ENCODE results near the gene ARID5B.

The ARID5B gene

DNA sequence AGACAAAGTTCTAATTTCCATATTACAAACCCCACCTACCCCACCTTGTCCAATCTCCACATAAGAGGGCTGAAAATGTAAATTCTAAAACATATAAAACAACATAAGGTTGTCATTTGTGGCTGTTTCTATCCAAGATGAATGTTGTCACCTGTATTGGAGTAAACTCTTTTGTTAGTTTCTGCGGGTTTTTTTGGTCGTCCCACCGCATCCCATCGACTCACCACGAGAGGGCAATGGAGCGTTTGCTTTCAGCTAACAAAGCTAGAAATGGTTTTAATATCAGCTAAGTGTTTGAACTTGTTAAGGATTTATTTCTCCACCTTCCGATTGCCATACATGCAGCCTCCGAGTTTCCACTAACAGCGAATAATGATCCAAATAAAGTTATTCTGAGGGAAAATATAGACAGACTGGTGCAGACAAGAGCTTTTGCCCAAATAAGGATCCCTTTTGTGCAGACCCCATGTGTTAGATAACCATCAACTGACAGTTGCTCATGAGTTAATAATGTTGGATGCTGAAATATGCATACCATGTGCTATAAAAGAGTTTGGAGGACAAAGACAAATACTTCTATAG, 137.2 kb downstream of the ARID5B start (continued):
- TF ChIP-seq ZNF311 (tag by site-specific recombination; IDR thresholded peaks at IDR 0.05; ENCODE audit: borderline replicate concordance) (no peak), ZBTB20 (tag by site-specific recombination; IDR thresholded peaks at IDR 0.05) (no peak), ZNF548 (tag by site-specific recombination; IDR thresholded peaks at IDR 0.05) (no peak), ZNF701 (tag by site-specific recombination; IDR thresholded peaks at IDR 0.05) (no peak), ZNF621 (tag by site-specific recombination; IDR thresholded peaks at IDR 0.05) (no peak), PRDM4 (tag by site-specific recombination; IDR thresholded peaks at IDR 0.05) (peak; percentile 93), ZNF555 (tag by site-specific recombination; conservative IDR thresholded peaks at IDR 0.05) (no peak), PATZ1 (tag by site-specific recombination; IDR thresholded peaks at IDR 0.05) (no peak), ZBTB8A (tag by site-specific recombination; IDR thresholded peaks at IDR 0.05) (no peak), SCRT2 (tag by site-specific recombination; IDR thresholded peaks at IDR 0.05) (0 out of 2 replicates have a peak, but pooled peaks have one; percentile 22), ZNF670 (tag by site-specific recombination; IDR thresholded peaks at IDR 0.05; ENCODE audit: low read depth) (no peak), SP2 (tag by site-specific recombination; IDR thresholded peaks at IDR 0.05) (no peak), ZNF211 (tag by site-specific recombination; IDR thresholded peaks at IDR 0.05; ENCODE audit: low read depth) (no peak), ZNF658 (tag by site-specific recombination; IDR thresholded peaks at IDR 0.05) (no peak), ZNF623 (tag by site-specific recombination; IDR thresholded peaks at IDR 0.05) (no peak), ZNF521 (tag by site-specific recombination; IDR thresholded peaks at IDR 0.05) (no peak), ZNF433 (tag by site-specific recombination; IDR thresholded peaks at IDR 0.05; ENCODE audit: low read depth) (no peak), ZBTB11 (tag by site-specific recombination; conservative IDR thresholded peaks at IDR 0.05; ENCODE audit: low read depth) (no peak), ELK4 (IDR thresholded peaks at IDR 0.05; ENCODE audit: borderline replicate concordance, low read depth, low read length) (no peak), ZNF585B (tag by site-specific recombination; IDR thresholded peaks at IDR 0.05) (no peak), ZNF830 (tag by site-specific recombination; IDR thresholded peaks at IDR 0.05; ENCODE audit: low read depth) (no peak), ZNF707 (tag by site-specific recombination; IDR thresholded peaks at IDR 0.05) (no peak), ZNF335 (tag by site-specific recombination; conservative IDR thresholded peaks at IDR 0.05) (0 out of 2 replicates have a peak, but pooled peaks have one; percentile 13), ZNF132 (tag by site-specific recombination; IDR thresholded peaks at IDR 0.05; ENCODE audit: borderline replicate concordance) (no peak), ZBTB17 (tag by site-specific recombination; IDR thresholded peaks at IDR 0.05) (no peak), ZSCAN23 (tag by site-specific recombination; IDR thresholded peaks at IDR 0.05) (no peak)
- TF ChIP-seq, protein P1, sequence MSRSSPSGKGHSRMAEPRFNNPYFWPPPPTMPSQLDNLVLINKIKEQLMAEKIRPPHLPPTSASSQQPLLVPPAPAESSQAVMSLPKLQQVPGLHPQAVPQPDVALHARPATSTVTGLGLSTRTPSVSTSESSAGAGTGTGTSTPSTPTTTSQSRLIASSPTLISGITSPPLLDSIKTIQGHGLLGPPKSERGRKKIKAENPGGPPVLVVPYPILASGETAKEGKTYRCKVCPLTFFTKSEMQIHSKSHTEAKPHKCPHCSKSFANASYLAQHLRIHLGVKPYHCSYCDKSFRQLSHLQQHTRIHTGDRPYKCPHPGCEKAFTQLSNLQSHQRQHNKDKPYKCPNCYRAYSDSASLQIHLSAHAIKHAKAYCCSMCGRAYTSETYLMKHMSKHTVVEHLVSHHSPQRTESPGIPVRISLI (tag by site-specific recombination; IDR thresholded peaks at IDR 0.05), result peak; percentile 89
- TF ChIP-seq, protein P2, sequence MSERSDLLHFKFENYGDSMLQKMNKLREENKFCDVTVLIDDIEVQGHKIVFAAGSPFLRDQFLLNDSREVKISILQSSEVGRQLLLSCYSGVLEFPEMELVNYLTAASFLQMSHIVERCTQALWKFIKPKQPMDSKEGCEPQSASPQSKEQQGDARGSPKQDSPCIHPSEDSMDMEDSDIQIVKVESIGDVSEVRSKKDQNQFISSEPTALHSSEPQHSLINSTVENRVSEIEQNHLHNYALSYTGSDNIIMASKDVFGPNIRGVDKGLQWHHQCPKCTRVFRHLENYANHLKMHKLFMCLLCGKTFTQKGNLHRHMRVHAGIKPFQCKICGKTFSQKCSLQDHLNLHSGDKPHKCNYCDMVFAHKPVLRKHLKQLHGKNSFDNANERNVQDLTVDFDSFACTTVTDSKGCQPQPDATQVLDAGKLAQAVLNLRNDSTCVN (tag by site-specific recombination; optimal IDR thresholded peaks at IDR 0.05), result no peak
- TF ChIP-seq, protein P3, sequence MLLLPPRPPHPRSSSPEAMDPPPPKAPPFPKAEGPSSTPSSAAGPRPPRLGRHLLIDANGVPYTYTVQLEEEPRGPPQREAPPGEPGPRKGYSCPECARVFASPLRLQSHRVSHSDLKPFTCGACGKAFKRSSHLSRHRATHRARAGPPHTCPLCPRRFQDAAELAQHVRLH (tag by site-specific recombination; IDR thresholded peaks at IDR 0.05), result no peak

All from HEK293 (cell line).